Measurements from ENCODE around the gene PRKAG2.

- TF ChIP-seq CTCF (IDR thresholded peaks at IDR 0.05) (no peak), POLR2AphosphoS5 (IDR thresholded peaks at IDR 0.05; ENCODE audit: low read depth, low read length) (no peak), NFIC (IDR thresholded peaks at IDR 0.05; ENCODE audit: borderline replicate concordance) (no peak), SIN3A (IDR thresholded peaks at IDR 0.05; ENCODE audit: borderline replicate concordance, low read depth, low read length) (no peak), PBX3 (IDR thresholded peaks at IDR 0.05) (no peak), RCOR1 (IDR thresholded peaks at IDR 0.05; ENCODE audit: low read length) (no peak), EP300 (IDR thresholded peaks at IDR 0.05; ENCODE audit: borderline replicate concordance in 1 of 2, low read depth in 1 of 2, low read length in 1 of 2) (no peak), FOXM1 (IDR thresholded peaks at IDR 0.05; ENCODE audit: low read depth) (no peak), NRF1 (IDR thresholded peaks at IDR 0.05; ENCODE audit: low read depth, low read length) (no peak), EZH2phosphoT487 (IDR thresholded peaks at IDR 0.05; ENCODE audit: borderline replicate concordance, low read depth) (no peak)
- TF ChIP-seq, protein P1, sequence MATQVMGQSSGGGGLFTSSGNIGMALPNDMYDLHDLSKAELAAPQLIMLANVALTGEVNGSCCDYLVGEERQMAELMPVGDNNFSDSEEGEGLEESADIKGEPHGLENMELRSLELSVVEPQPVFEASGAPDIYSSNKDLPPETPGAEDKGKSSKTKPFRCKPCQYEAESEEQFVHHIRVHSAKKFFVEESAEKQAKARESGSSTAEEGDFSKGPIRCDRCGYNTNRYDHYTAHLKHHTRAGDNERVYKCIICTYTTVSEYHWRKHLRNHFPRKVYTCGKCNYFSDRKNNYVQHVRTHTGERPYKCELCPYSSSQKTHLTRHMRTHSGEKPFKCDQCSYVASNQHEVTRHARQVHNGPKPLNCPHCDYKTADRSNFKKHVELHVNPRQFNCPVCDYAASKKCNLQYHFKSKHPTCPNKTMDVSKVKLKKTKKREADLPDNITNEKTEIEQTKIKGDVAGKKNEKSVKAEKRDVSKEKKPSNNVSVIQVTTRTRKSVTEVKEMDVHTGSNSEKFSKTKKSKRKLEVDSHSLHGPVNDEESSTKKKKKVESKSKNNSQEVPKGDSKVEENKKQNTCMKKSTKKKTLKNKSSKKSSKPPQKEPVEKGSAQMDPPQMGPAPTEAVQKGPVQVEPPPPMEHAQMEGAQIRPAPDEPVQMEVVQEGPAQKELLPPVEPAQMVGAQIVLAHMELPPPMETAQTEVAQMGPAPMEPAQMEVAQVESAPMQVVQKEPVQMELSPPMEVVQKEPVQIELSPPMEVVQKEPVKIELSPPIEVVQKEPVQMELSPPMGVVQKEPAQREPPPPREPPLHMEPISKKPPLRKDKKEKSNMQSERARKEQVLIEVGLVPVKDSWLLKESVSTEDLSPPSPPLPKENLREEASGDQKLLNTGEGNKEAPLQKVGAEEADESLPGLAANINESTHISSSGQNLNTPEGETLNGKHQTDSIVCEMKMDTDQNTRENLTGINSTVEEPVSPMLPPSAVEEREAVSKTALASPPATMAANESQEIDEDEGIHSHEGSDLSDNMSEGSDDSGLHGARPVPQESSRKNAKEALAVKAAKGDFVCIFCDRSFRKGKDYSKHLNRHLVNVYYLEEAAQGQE (IDR thresholded peaks at IDR 0.05; ENCODE audit: low read depth, low read length), result no peak
Measured at GRCh38 chr7:151894111-151895007, 17.4 kb upstream of the PRKAG2 start.
